RPMI8226 (cell line): ENCODE measurements around the gene FGD3.
"Not testable (repeated sequence)": the region's sequence is repeated elsewhere in the genome, so short reads cannot be mapped to it uniquely, and the experiment has no call there.

Source experiments
- DNase-seq: peaks from one replicate; pipeline ENCODE4 v3.0.0-alpha.2; 2015

The FGD3 gene

GRCh38 chr9:93011114-93011513, 63.8 kb downstream of the FGD3 start:
- no peak for DNase-seq

- no peak for DNase-seq
Observed at GRCh38 chr9:93012963-93013855, 65.9 kb downstream of the FGD3 start.

GRCh38 chr9:93013856-93014582, 66.7 kb downstream of the FGD3 start:
- DNase-seq = no peak

GRCh38 chr9:93015190-93015589, 67.9 kb downstream of the FGD3 start:
- DNase-seq = not testable (repeated sequence)

- no peak for DNase-seq
Observed at GRCh38 chr9:93017621-93018020, 70.3 kb downstream of the FGD3 start.

- no peak for DNase-seq
Observed at GRCh38 chr9:93020151-93020550, 72.8 kb downstream of the FGD3 start.

GRCh38 chr9:93020771-93021670, 73.7 kb downstream of the FGD3 start:
- no peak for DNase-seq

GRCh38 chr9:93022066-93022465, 74.7 kb downstream of the FGD3 start:
- DNase-seq = no peak

- no peak for DNase-seq
Observed at GRCh38 chr9:93022721-93023520, 75.6 kb downstream of the FGD3 start.

- no peak for DNase-seq
Observed at GRCh38 chr9:93023521-93023815, 76.1 kb downstream of the FGD3 start.

- no peak for DNase-seq
Observed at GRCh38 chr9:93024646-93024910, 77.3 kb downstream of the FGD3 start.

- DNase-seq = no peak
Observed at GRCh38 chr9:93024986-93025630, 77.8 kb downstream of the FGD3 start.

GRCh38 chr9:93025736-93026135, 78.4 kb downstream of the FGD3 start:
- DNase-seq = no peak

GRCh38 chr9:93026640-93027039, 79.3 kb downstream of the FGD3 start:
- DNase-seq = no peak

GRCh38 chr9:93027750-93028149, 80.4 kb downstream of the FGD3 start:
- no peak for DNase-seq

- DNase-seq = no peak
Observed at GRCh38 chr9:93028448-93029006, 81.2 kb downstream of the FGD3 start.

GRCh38 chr9:93030642-93031628, 83.6 kb downstream of the FGD3 start:
- DNase-seq = no peak

GRCh38 chr9:93031629-93032430, 84.5 kb downstream of the FGD3 start:
- DNase-seq = no peak

- no peak for DNase-seq
Observed at GRCh38 chr9:93032545-93032944, 85.2 kb downstream of the FGD3 start.

- DNase-seq = no peak
Observed at GRCh38 chr9:93033531-93033930, 86.2 kb downstream of the FGD3 start.
